Measurements from ENCODE around the gene BSND. TPM values are rescaled to one million over a fixed set of nuclear protein-coding genes. Genes with fewer than 3 reads are reported as not detected.

The BSND gene
- polyA plus RNA-seq, 1 donor (not counting 4 experiments of a cell fraction or from before 2014, with no cell fraction given), result not detected

- Histone ChIP-seq H2AFZ (ENCODE audit: control insufficient read depth, low read length) (no peak overlapping the region), H4K20me1 (ENCODE audit: control insufficient read depth, extremely low read depth, insufficient read depth, low read length) (no peaks in the 10 kb centered on the region), H3K9me1 (ENCODE audit: control insufficient read depth, extremely low read depth, insufficient read depth, low read length) (no peaks in the 10 kb centered on the region), H3K4me1 (ENCODE audit: control insufficient read depth, extremely low read depth, insufficient read depth, low read length) (no peaks in the 10 kb centered on the region), H3K27ac (ENCODE audit: control insufficient read depth, insufficient read depth, low read length) (no peak overlapping the region), H3K9me3 (ENCODE audit: control insufficient read depth, low read depth, low read length) (no peaks in the 10 kb centered on the region), H3K9ac (ENCODE audit: control insufficient read depth, extremely low read depth, insufficient read depth, low read length) (no peak overlapping the region), H3K27me3 (ENCODE audit: control insufficient read depth, extremely low read depth, insufficient read depth, low read length) (peaks cover 19% of the 10 kb centered on the region), H3K79me2 (ENCODE audit: control insufficient read depth, insufficient read depth, low read length) (no peaks in the 10 kb centered on the region), H3K4me2 (ENCODE audit: control insufficient read depth, extremely low read depth, insufficient read depth, low read depth, low read length) (peak overlapping the region; percentile 59), H3K36me3 (ENCODE audit: control insufficient read depth in 2 of 2, extremely low read depth in 1 of 2, insufficient read depth in 2 of 2, low read length in 2 of 2) (no peaks in the 10 kb centered on the region), H3K4me3 (ENCODE audit: control insufficient read depth in 2 of 3, extremely low read depth in 1 of 3, insufficient read depth in 2 of 3, low read depth in 1 of 3, low read length in 3 of 3) (peak overlapping the region in 1 of 3 experiments; percentile 41)
- dilution Hi-C loops (cut with MboI; ENCODE audit: extremely low pct_ligation_motif_present, low sequenced_read_pairs), result no loop called here
- FAIRE-seq (no peak), DNase-seq (ENCODE audit: low read depth, low spot score) (peak; percentile 13)
- TF ChIP-seq EZH2 (IDR thresholded peaks at IDR 0.05; ENCODE audit: low read length) (no peak), CTCF (optimal IDR thresholded peaks at IDR 0.05 in 1 of 3, IDR thresholded peaks at IDR 0.05 in 1 of 3, conservative IDR thresholded peaks at IDR 0.05 in 1 of 3; ENCODE audit: extremely low read depth in 1 of 3, insufficient read depth in 2 of 3, low read length in 3 of 3) (peak; percentile 56 to 89 (median 87))
These were observed 2.3 kb upstream of the BSND start for GRCh38 chr1:54996359-54996868.

GRCh38 chr1:54996869-54997710, 1.6 kb upstream of the BSND start:
- dilution Hi-C loops (cut with MboI; ENCODE audit: extremely low pct_ligation_motif_present, low sequenced_read_pairs), result no loop called here
- FAIRE-seq, result no peak
- no peaks in the 10 kb centered on the region for H3K9me1 ChIP-seq (ENCODE audit: control insufficient read depth, extremely low read depth, insufficient read depth, low read length)

More at GRCh38 chr1:54996869-54997710, 1.6 kb upstream of the BSND start:
- H2AFZ ChIP-seq (ENCODE audit: control insufficient read depth, low read length), result peak overlapping the region; percentile 10
- H3K9me3 ChIP-seq (ENCODE audit: control insufficient read depth, low read depth, low read length), result no peaks in the 10 kb centered on the region
- TF ChIP-seq CTCF (optimal IDR thresholded peaks at IDR 0.05 in 1 of 3, IDR thresholded peaks at IDR 0.05 in 1 of 3, conservative IDR thresholded peaks at IDR 0.05 in 1 of 3; ENCODE audit: extremely low read depth in 1 of 3, insufficient read depth in 2 of 3, low read length in 3 of 3), result no peak
- H3K36me3 ChIP-seq (ENCODE audit: control insufficient read depth in 2 of 2, extremely low read depth in 1 of 2, insufficient read depth in 2 of 2, low read length in 2 of 2), result no peaks in the 10 kb centered on the region
- no peaks in the 10 kb centered on the region for H4K20me1 ChIP-seq (ENCODE audit: control insufficient read depth, extremely low read depth, insufficient read depth, low read length)
- H3K27ac ChIP-seq (ENCODE audit: control insufficient read depth, insufficient read depth, low read length), result no peak overlapping the region
- H3K4me3 ChIP-seq (ENCODE audit: control insufficient read depth in 2 of 3, extremely low read depth in 1 of 3, insufficient read depth in 2 of 3, low read depth in 1 of 3, low read length in 3 of 3), result peak overlapping the region in 1 of 3 experiments; percentile 41
- no peaks in the 10 kb centered on the region for H3K79me2 ChIP-seq (ENCODE audit: control insufficient read depth, insufficient read depth, low read length)
- H3K27me3 ChIP-seq (ENCODE audit: control insufficient read depth, extremely low read depth, insufficient read depth, low read length), result peaks cover 19% of the 10 kb centered on the region
- no peak for DNase-seq (ENCODE audit: low read depth, low spot score)
- no peaks in the 10 kb centered on the region for H3K4me1 ChIP-seq (ENCODE audit: control insufficient read depth, extremely low read depth, insufficient read depth, low read length)
- peak overlapping the region; percentile 59 for H3K4me2 ChIP-seq (ENCODE audit: control insufficient read depth, extremely low read depth, insufficient read depth, low read depth, low read length)
- no peak overlapping the region for H3K9ac ChIP-seq (ENCODE audit: control insufficient read depth, extremely low read depth, insufficient read depth, low read length)
